Hematopoietic multipotent progenitor cell treated with erythropoietin and hydrocortisone succinate and interleukin-3 and kit ligand, for 6 days (in vitro differentiated cells): ENCODE measurements around the gene UBFD1.
A peak's percentile ranks its signal among the peaks of the same experiment; 100 is the strongest.
"Not testable (repeated sequence)": the region's sequence is repeated elsewhere in the genome, so short reads cannot be mapped to it uniquely, and the experiment has no call there.

ENCODE experiments used
- DNase-seq: peaks from one replicate; pipeline ENCODE4 v3.0.0-alpha.2; 2015

UBFD1 gene, protein sequence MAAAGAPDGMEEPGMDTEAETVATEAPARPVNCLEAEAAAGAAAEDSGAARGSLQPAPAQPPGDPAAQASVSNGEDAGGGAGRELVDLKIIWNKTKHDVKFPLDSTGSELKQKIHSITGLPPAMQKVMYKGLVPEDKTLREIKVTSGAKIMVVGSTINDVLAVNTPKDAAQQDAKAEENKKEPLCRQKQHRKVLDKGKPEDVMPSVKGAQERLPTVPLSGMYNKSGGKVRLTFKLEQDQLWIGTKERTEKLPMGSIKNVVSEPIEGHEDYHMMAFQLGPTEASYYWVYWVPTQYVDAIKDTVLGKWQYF

DNA sequence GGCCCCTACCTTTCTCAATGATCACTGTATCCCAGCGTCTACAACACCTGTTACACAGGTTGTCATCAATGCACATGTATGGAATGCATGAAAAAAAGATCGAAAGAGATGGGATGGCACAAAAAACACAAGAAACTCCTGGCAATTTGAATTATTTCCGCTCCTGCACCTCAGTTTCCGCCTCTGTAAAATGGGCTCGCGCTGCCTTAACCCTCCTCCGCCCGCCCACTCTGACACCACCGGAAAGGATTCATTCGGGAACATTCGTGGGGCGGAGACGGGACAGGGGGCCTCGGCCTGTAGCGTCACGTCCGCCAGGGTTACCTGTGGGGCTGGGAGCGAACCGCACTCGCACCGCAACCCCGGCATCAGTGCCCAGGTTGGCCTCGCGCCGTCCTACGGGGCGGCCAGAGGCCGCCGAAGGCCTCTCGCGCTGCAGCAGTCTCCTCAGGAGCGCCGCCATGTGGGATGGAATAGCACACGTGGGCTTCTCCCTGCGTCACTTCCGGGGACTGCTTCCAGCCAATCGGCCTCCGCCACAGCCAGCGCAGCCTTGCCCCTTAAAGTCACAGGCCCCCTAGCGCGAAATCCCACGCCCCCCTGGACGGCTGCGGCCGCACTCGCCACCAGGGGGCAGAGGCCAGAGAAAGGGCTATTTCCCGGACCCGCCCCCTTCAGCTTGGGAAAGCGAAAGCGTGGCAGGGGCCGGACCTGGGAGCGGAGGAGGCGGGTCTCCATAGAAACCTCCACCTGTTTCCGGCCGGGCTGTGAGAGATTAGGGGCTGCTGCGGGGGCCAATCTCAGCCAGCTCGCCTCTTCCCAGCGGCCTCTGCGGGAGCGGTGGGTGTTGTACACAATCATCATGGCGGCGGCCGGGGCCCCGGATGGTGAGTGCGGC lies at the start of gene UBFD1, which contains the start of gene EARS2:
TSS of gene UBFD1 (plus strand) at position 847 of the 898 bp plus-strand sequence. CDS start at position 863, 16 bp downstream.
TSS of gene EARS2 (minus strand) at position 470 of the 898 bp plus-strand sequence. CDS start at position 463, 7 bp downstream.
- DNase-seq = peak; percentile 100

DNA sequence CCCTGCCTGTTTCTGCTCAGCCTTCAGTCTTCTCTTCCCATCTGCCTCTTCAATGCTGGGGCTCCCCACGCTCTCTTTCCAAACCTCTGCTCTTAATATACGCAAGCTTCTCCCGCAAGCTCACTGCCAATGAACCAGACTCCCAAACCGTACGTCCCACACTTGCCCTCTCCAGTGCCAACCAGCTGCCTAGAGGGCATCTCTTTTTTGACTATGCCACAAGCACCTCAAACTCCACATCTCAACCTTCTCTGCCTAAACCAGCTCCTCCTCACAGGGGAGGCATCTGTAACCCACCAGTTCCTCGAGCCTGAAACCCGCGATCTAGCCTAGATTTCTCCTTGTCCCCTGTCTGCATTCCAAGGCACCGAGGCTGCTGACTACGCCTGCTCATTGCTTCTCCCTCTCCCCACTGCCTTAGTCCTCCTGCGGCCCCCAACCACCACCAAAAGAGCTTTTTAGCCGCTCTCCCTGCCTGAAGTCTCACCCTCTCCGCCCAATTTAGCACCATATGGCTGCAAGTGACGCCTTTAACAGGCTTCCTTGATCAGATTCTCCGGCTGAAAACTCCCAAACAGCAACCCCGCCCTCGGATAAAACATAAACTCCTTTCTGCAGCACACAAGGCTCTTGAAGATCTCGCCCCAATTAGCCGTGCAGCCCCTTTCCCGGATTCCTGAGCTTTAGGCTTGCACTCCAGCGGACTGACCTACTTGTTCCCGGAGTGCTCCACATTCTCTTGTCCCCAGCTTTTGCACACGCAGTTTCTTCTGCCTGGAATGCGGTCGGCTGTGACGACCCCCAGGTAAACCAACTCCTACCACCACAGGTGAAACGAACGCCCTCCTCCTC lies 48.7 kb upstream of the UBFD1 start:
- DNase-seq = peak; percentile 72

DNA sequence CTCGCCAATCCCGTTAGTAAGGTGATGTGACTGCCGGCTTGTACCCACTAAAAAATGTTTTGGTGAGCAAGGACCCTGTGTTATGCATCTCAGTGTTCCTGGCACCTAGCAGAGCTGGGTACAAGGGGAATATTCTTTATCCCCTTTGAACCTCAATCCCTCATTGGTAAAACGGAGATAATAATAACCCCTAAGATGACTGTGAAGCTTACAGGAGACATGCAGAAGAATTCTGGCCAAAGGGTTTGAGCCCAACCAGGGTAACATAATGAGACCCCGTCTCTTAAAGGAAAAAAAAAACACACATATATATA lies 48.1 kb upstream of the UBFD1 start:
- no peak for DNase-seq

DNA sequence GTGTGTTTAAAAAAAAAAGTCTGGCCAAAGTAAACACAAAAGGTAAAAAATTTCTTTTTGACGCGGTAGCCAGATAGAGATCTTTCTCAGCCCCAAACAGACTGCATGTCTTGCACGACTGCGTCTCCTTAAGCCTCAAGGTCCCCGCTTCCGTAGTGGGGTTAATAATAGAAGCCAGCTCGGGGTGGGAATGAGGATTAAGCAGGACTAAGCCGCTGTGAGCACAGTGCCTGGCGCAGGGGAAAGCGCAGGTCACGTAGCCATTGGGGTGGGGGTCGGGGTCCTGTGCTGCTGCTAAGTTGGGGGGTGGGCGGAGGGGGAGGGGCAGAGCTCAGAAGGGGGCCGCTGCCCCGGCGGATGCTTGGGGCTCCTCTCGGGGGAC lies 47.8 kb upstream of the UBFD1 start:
- peak; percentile 76 for DNase-seq

DNA sequence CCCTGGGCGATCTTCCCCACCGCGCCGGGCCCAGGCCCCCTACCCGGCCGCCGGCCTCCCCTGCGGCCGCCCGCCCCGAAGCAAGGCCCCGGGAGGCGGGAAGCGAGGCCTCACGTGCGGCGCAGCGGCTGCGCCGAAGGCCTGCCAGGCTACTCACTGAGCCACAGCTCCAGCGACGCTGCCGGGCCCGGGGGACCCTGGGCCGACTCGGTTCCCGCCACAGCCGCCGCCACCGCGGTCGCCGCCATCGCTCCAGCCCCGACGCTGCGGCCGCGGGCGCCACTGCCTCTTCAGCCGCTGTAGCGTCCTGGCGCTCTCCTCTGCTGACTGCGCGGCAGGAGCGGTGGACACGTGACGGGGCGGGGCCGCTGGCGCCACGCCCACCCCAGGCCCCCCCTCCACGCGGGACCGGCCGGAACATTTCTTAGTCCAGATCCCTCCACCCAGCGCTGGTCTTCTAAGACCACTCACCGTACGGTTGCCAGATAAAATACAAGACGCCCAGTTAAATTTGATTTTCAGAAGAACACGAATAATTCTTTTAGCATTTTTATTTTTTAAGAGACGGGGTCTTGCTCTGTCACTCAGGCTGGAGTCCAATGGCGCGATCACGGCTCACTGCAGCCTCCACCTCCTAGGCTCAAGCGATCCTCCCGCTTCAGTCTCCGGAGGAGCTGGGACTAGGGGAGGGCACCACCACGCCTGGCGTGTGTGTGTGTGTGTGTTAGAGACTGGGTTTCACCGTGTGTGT lies 47.2 kb upstream of the UBFD1 start, which contains the start of gene GGA2:
TSS of gene GGA2 (minus strand) at position 331 of the 751 bp plus-strand sequence. CDS start at position 248, 83 bp downstream.
- DNase-seq = peak; percentile 88

DNA sequence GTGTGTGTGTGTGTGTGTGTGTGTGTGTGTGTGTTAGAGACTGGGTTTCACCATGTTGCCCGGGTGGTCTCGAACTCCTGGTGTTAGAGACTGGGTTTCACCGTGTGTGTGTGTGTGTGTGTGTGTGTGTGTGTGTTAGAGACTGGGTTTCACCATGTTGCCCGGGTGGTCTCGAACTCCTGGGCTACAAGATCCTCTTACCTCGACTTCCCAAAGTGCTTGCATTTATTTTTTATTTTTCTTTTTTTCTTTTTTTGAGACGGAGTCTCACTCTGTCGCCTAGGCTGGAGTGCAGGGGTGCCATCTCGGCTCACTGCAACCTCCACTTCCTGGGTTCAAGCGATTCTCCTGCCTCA lies 46.6 kb upstream of the UBFD1 start:
- DNase-seq = not testable (repeated sequence)

DNA sequence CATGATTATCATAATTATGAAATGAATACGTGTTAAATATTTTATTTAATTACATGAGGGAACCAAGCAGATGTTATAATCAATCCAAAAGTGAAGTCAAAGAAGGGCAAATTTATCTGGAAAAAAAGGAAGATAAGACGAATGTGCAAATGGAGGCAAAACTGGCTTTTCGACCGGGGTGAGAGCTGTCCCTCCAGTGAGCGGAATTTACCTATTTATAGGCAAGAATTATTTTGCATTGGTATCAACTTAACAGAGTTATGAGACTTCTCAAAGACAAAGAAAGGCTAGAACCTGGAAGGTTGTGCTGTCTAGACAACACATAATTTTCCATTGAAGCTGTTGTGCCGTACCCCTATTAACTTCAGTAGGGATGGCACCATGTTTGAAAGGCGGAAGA lies 45.8 kb upstream of the UBFD1 start:
- DNase-seq = no peak

DNA sequence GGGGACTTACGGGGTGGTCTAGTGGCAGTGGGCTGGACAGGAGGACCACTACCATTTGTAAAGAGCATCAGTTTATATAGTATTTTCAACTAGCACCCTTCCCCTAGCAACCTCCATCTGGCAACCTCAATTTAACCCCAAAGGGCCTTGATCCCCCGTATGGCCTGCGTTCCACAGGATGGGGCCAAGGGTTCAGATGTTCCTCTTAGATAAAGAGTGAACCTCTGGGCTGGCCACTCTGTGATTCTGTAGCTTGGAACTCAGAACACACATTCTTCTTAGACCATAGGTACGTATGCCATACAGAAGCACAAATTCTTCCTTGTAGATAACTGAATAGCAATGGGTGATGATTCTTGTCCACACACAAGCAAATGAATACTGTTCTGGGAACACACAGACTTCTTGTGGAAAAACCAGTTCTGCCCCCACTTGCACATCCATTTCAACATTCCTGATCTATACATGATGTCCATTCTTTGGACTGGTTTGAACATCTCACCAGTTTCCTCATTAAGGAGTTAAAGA lies 45.3 kb upstream of the UBFD1 start:
- peak; percentile 46 for DNase-seq

DNA sequence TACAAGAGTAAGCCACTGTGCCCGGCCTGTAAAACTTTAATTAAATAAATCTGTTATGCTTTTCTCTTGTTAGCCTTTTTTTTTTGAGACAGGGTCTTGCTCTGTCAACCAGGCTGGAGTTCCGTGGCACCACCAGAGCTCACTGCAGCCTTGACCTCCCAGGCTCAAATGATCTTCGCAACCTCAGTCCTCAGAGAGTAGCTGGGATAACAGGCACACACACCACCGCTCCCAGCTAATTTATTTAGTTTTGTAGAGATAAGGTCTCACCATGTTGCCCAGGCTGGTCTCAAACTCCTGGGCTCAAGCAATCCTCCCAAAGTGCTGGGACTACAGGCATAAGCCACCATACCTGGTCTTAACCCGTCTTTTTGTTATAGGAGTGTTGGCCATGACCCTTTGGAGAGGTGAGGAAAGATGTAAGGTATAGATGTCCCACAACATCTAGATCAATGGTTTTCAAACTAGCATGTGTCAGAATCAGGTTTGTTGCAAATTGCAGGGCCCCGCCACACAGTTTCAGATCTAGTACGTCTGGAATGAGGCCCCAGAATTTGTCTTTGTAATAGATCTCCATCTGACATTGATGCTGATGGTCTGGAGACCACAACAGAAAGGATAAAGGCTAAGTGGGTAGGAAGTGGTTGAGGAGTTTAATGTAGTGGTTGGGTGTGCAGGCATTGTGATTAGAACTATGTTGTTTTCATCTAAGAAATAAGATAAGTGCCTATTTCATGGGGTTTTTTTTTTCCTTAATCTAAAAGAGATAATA lies 43.0 kb upstream of the UBFD1 start:
- DNase-seq = peak; percentile 64

DNA sequence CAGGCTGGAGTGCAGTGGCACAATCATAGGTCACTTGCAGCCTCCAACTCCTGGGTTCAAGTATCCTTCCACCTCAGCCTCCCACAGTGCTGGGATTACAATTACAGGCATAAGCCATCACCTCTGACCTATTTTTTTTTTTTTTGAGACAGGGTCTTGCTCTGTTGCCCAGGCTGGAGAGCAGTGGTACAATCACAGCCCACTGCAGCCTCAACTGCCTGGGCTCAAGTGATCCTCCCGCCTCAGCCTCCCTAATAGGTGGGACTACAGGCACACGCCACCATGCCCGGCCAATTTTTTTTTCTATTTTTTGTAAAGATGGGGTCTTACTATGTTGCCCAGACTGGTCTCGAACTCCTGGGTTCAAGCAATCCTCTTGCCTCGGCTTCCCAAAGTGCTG lies 41.6 kb upstream of the UBFD1 start:
- no peak for DNase-seq

DNA sequence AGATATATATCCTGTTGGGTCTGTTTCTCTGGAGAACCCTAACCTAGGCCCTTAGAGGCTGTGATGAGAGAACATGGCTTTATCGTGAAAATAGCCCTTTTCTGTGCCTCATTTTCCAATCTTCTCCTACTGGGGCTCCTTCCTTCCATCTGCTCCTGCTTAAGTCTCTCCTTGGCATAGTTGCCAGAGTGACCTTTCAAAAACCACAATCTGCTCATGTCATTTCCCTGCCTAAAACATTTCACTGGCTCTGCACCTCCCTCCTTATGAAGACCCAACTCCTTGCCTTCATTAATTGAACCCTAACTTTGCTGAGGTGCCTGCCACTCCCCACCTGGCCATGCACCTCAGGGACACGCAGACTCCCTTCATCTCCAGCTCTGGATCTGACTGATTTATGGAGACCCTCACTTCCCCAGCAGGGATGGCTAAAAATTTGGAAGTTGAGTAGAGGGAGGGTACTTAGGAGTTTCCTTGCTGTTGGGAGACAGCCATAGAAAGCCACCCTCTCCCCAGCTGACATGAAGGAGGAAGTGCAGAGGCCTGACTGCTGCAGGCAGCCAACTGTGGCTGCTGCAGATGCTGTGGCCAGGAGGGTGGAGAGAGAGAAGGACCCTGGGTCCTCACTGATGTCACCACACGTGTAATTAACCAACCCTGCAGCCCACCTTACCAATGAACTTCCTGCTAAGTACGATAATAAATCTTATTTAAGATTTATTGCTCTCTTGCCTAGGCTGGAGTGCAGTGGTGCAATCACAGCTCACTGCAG lies 41.0 kb upstream of the UBFD1 start:
- peak; percentile 51 for DNase-seq

DNA sequence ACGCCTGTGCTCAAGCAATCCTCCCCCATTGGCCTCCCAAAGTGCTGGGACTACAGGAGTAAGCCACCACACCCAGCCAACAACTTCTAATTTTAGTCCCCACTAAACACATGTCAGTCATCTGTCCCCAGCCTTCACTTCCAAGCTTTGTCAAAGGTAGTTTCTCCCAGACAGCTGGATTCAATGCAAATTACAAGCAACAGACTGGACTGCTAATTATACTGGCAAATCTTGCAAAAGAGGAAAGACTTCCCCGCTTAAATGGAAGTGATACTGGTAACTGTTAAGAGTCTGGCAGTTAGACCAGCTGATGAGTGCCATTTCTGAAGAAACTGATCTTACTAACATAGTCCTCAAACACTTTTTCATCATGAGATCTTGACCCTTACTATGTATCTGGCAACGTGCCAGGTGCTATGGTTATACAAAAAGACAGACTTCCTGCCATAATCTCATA lies 39.1 kb upstream of the UBFD1 start:
- peak; percentile 53 for DNase-seq

DNA sequence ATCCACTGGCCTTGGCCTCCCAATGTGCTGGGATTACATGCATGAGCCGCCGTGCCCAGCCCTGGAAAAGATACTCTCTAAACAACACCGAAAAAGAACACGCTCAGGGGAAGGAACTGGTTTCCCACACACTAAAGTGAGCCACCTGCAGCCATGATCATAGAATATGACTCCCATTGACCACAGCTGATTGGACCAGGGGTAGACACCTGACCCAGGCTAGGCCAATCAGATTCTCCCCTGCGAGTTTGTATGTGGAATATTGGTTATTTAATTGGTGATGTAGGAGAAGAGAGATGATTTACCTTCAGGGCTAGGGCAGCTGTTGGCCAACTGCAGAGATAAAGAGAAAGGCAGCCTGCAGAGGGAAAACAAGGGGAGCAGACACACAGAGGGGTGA lies 38.2 kb upstream of the UBFD1 start:
- DNase-seq = no peak

DNA sequence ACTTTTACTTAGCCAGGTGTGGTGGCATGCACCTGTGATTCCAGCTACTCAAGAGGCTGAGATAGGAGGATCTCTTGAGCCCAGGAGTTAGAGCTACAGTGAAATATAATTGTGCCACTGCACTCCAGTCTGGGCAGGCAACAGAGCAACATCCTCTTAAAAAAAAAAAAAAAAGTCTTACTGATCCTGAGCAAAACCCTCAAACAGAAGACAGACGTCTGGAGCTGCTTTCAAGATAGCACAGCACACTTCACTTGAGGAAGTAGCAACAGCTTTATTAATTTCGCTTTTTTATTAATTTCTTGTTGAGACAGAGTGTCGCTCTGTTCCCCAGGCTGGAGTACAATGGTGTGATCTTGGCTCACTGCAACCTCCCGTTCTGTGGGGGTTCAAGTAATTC lies 37.0 kb upstream of the UBFD1 start:
- DNase-seq = no peak

DNA sequence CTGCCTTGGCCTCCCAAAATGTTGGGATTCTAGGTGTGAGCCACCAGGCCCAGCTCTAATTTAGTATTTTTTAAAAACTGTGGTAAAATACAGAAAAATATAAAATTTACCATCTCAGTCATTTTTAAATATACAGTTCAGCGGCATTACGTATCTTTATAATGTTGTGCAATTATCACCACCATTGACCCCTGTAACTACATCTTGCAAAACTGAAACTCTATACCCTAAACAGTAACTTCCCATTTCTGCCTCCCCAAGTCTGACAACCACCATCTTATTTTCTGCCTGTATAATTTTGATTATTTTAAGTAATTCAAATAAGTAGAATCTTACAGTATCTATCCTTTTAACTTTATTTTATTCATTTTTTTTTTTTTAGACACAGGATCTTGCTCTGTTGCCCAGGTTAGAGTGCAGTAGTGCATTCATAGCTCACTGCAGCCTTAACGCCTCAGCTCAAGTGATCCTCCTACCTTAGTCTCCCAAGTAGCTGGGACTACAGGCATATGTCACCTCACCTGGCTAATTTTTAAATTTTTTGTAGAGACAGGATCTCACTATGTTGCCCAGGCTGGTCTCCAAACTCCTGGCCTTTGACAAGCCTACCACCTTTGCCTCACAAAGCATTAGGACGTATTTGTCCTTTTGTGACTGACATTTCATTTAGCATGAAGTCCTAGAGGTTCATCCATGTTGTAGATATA lies 36.3 kb upstream of the UBFD1 start:
- DNase-seq = peak; percentile 48

DNA sequence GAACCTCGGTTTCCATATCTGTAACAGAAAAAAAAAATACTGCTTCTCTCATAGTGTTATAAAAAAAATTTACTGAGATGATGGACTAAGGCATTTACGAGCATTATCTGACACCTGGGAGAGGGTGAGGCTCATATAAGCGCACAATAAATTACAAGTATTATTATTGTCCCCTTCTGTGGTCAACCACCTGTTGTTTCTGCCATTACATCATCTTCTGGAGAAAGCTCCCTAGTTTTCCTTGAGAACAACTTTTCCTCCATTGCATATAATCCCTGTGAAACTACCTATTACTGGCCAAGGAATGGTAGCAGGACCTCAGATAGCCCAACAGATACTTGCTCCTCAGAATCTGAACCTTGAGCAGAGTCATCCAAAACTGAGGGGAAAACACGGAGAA lies 35.6 kb upstream of the UBFD1 start:
- no peak for DNase-seq

DNA sequence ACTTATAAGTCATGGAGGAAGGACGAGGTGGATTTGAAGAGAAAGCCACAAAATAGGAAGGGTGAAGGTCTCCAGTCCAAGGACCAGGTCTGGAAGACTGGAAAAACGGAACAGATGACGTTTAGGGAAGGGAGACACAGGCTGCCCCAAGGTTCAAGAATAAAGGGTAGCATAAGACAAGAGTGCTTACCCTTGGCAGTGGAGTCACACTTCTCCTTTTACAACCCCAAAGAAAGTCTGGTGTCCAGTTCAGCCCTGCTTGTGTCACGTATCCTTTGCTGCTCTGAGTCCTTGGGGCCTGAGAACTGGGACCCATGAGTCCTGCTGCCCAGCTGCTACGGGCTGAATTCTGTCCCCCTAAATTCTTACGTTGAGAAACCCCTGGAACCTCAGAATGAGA lies 34.2 kb upstream of the UBFD1 start:
- DNase-seq = no peak

DNA sequence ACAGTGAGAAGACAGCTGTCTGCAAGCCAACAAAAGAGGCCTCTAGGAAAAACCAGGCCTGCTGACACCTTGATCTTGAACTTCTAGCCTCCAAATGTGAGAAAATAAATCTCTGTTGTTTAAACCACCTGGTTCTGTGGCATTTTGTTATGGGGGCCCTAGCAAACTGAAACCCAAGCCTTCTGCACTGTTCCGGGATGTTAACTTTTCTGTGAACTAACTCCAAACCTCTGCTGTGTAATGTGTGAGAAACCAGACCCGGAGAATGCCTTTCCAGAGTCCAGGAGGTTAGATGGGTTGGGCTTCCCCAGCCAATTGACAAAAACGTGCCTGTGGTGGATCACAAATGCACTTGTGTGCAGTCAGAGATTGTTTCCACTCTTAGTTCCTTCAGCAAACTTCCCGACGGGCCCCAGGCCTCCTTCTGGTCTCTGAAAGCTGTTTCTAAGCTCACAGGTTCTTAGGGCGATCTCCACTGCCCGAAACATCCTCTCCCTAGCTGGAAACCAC lies 33.6 kb upstream of the UBFD1 start:
- DNase-seq = no peak

DNA sequence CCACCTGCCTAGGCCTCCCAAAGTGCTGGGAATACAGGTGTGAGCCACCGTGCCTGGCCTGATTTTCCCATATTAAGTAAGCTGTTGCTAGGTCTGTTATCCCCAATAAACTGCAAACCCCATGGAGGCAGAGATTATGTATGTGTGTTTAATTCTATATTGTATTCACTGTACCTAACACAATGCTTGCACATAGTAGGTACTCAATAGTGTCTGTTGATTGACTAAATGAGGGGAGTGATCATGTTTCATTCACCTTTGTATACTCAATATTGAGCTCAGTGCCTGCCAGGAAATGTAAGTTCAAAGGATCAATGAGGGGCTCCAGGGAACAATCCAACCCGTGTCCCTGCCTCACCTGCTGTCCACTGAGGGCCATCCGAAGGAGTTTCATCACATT lies 32.6 kb upstream of the UBFD1 start:
- no peak for DNase-seq
